GM12878 (cell line): ENCODE results near the gene GAK. TPM values are rescaled to one million over a fixed set of nuclear protein-coding genes. Genes with fewer than 3 reads are reported as not detected.

Experiments used
- ATAC-seq: fragments of 200-7000 bp; cut with Tn5 transposase; 3 replicates; pipeline ENCODE4 v1.9.1; 2020; ENCODE audit warnings: mild to moderate bottlenecking, moderate library complexity
- BruUV-seq: library from RNA; stranded (reverse); fragments of 400-500 nt; replicated peaks from 2 replicates; lab custom pipeline; 2021; lab: Mats Ljungman, UMichigan
- CTCF ChIA-PET: fragments of 300-600 bp; sonication (Branson Sonifier 250); formaldehyde crosslinking; extraction: SDS; loops from one replicate; lab custom pipeline; 2021; ENCODE audit warnings: inconsistent platforms; lab: Yijun Ruan, JAX
- POLR2A ChIA-PET: fragments of 350-600 bp; formaldehyde crosslinking; extraction: SDS; loops from one replicate; lab custom pipeline; 2021; ENCODE audit warnings: inconsistent platforms; lab: Charles Lee
- RAD21 ChIA-PET: fragments of 300-600 bp; sonication (Branson Sonifier 250); formaldehyde crosslinking; loops from one replicate; lab custom pipeline; 2023; ENCODE audit warnings: antibody characterized with exemption; ENCODE audit not compliant: unreplicated experiment; lab: Charles Lee
- SMC1A ChIA-PET: fragments of 300-600 bp; sonication (Branson Sonifier 250); formaldehyde crosslinking; loops from one replicate; lab custom pipeline; 2023; ENCODE audit not compliant: unreplicated experiment, uncharacterized antibody; lab: Charles Lee
- DNase-seq: peaks from one replicate; pipeline ENCODE4 v3.0.0-alpha.2; 2011; ENCODE audit warnings: low read depth, low spot score
- FAIRE-seq: peaks from 3 replicates; lab custom pipeline; 2011; peaks lifted over from hg19 to GRCh38; lab: Jason Lieb, UNC
- H2AFZ ChIP-seq: 2 replicates; pipeline ENCODE4 v1.6.0; 2011; ENCODE audit warnings: low read depth, low read length, control low read depth; ENCODE audit not compliant: control insufficient read depth
- H3K27ac ChIP-seq: 2 replicates; pipeline ENCODE4 v1.5.1; 2011; ENCODE audit warnings: control low read depth; ENCODE audit not compliant: control insufficient read depth, insufficient read depth
- H3K27me3 ChIP-seq, 2 experiments: replicated peaks in 1 of 2; 2 replicates each; pipeline versions ENCODE4 v1.6.0 to v1.6.1; 2011; ENCODE audit warnings: low read length in 1 of 2; ENCODE audit not compliant: control insufficient read depth in 2 of 2, insufficient read depth in 2 of 2
- H3K36me3 ChIP-seq, 2 experiments: 2 replicates each; pipeline ENCODE4 v1.5.1; 2011; ENCODE audit warnings: low read length in 1 of 2; ENCODE audit not compliant: control insufficient read depth in 2 of 2, insufficient read depth in 2 of 2
- H3K4me1 ChIP-seq: 2 replicates; pipeline ENCODE4 v1.6.1; 2011; ENCODE audit warnings: mild to moderate bottlenecking, low read length, moderate library complexity, mixed read lengths; ENCODE audit not compliant: control insufficient read depth, insufficient read depth
- H3K4me2 ChIP-seq: 2 replicates; pipeline ENCODE4 v1.6.0; 2011; ENCODE audit warnings: control low read depth; ENCODE audit not compliant: control insufficient read depth, insufficient read depth
- H3K4me3 ChIP-seq: fragments of 200-600 bp; sonication (generic); 2 replicates; pipeline ENCODE4 v1.5.1; 2016
- H3K79me2 ChIP-seq: 2 replicates; pipeline ENCODE4 v1.6.0; 2011; ENCODE audit warnings: low read length; ENCODE audit not compliant: control insufficient read depth, insufficient read depth
- H3K9ac ChIP-seq: 2 replicates; pipeline ENCODE4 v1.8.0; 2011; ENCODE audit warnings: low read length, control low read depth, mixed read lengths; ENCODE audit not compliant: control insufficient read depth, insufficient read depth
- H3K9me3 ChIP-seq: replicated peaks from 3 replicates; pipeline ENCODE4 v1.5.1; 2011; ENCODE audit warnings: mild to moderate bottlenecking, low read length; ENCODE audit not compliant: control insufficient read depth, insufficient read depth
- H4K20me1 ChIP-seq: 2 replicates; pipeline ENCODE4 v1.6.0; 2011; ENCODE audit not compliant: control insufficient read depth, insufficient read depth
- MEF2B ChIP-seq: fragments of 450-650 bp; IDR thresholded peaks from 2 replicates; pipeline ENCODE4 v1.6.1; 2018; ENCODE audit warnings: mild to moderate bottlenecking, moderate library complexity; ENCODE audit not compliant: partially characterized antibody, poor library complexity, severe bottlenecking
- NR2C1 ChIP-seq: fragments of 450-650 bp; IDR thresholded peaks from 2 replicates; pipeline ENCODE4 v1.6.1; 2017; ENCODE audit warnings: antibody characterized with exemption, mild to moderate bottlenecking, moderate library complexity
- REST ChIP-seq: IDR thresholded peaks from 2 replicates; pipeline ENCODE4 v1.6.1; 2012; ENCODE audit warnings: mild to moderate bottlenecking, low read depth, low read length
- TBL1XR1 ChIP-seq: IDR thresholded peaks from 2 replicates; pipeline ENCODE4 v1.6.1; 2012; ENCODE audit warnings: low read depth, low read length, improper control_type of control experiment
- ZBTB33 ChIP-seq: fragments of 450-650 bp; IDR thresholded peaks from 2 replicates; pipeline ENCODE4 v1.6.1; 2017; ENCODE audit warnings: mild to moderate bottlenecking
- ZBTB4 ChIP-seq: fragments of 450-650 bp; formaldehyde crosslinking; IDR thresholded peaks from 2 replicates; pipeline ENCODE4 v1.4.0; 2022; ENCODE audit warnings: mild to moderate bottlenecking, moderate library complexity
- ZSCAN29 ChIP-seq: fragments of 450-650 bp; IDR thresholded peaks from 2 replicates; pipeline ENCODE4 v1.6.1; 2017; ENCODE audit warnings: mild to moderate bottlenecking, moderate library complexity
- WGBS: methylation state at CpG from one replicate; pipeline ENCODE4 v1.1.6; 2016; ENCODE audit warnings: low lambda C conversion rate; ENCODE audit not compliant: insufficient replicate concordance, insufficient coverage; ENCODE audit errors: missing lambda C conversion rate; 5-methylcytosine and 5-hydroxymethylcytosine counted together
- in situ Hi-C: fragments of 300-500 bp; cut with MboI; formaldehyde crosslinking; loops from 9 replicates; pipeline ENCODE4 v1.14.3; 2018; ENCODE audit warnings: mixed read lengths
- intact Hi-C: fragments of 100-400 bp; cut with micrococcal nuclease; formaldehyde crosslinking; loops from one replicate; pipeline ENCODE4 v1.14.2; 2022; ENCODE audit not compliant: unreplicated experiment
- polyA plus RNA-seq, 11 experiments: library from polyadenylated mRNA; depleted of rRNA in 4 of 11; unstranded in 6 of 11; stranded (reverse) in 5 of 11; fragments of >200 nt; fragmentation: Nextera tagmentation in 4 of 11; fragmentation: Illumina TruSeq in 1 of 11; extraction: Ambion mirVana in 4 of 11; extraction: Trizol in 1 of 11; gene quantifications; 1 replicate in 1 of 11; 2 replicates in 10 of 11; pipeline versions ENCODE4 v1.2.1 to v1.2.3, GENCODE V29; 2011 to 2016; ENCODE audit warnings: inconsistent platforms in 2 of 11, missing spikeins in 2 of 11, low read depth in 1 of 11
- total RNA-seq, 4 experiments: library from RNA; depleted of rRNA in 3 of 4; stranded (reverse); fragments of >200 nt in 3 of 4; fragmentation: Illumina TruSeq in 1 of 4; extraction: Trizol in 1 of 4; gene quantifications; 2 replicates each; pipeline versions ENCODE4 v1.2.1 to v1.2.3, GENCODE V29; 2013 to 2021

Gene GAK
- total and polyA plus RNA-seq, 10 of the 15 experiments (the other 5 are each of a cell fraction or from before 2014, with no cell fraction given) = 0.82 to 127 (median 53.8) TPM

GRCh38 chr4:961351-962230, 29.5 kb upstream of the GAK start (continued):
- TF ChIP-seq TBL1XR1 = no peak

GRCh38 chr4:960636-961350, 28.7 kb upstream of the GAK start:
- no peak for TF ChIP-seq REST
- TF ChIP-seq NR2C1 = no peak
- TF ChIP-seq MEF2B = no peak
- no peak for TF ChIP-seq ZSCAN29
- TF ChIP-seq ZBTB4 (CRISPR knock-in tag) = no peak
- TF ChIP-seq ZBTB33 = no peak
- Histone ChIP-seq H3K79me2 (no peaks in the 10 kb centered on the region), H3K27ac (no peak overlapping the region), H2AFZ (no peak overlapping the region), H3K4me2 (no peak overlapping the region), H3K36me3 (no peaks in the 10 kb centered on the region; a peak in 1 of 4 replicates), H3K27me3 (no peaks in the 10 kb centered on the region), H3K9me3 (no peaks in the 10 kb centered on the region), H4K20me1 (no peaks in the 10 kb centered on the region), H3K4me1 (no peaks in the 10 kb centered on the region), H3K9ac (no peak overlapping the region), H3K4me3 (no peak overlapping the region)
- FAIRE-seq = no peak
- ATAC-seq = no peak
- ChIA-PET RAD21 (no interaction called here), POLR2A (no interaction called here), SMC1A (no interaction called here), CTCF (no interaction called here)
- no TSS peak for BruUV-seq
- 94% methylated on average over 28 of the region's 35 CpGs for WGBS
- no peak for DNase-seq
- intact Hi-C loops = no loop called here
- in situ Hi-C loops = no loop called here
